HepG2 (cell line): ENCODE measurements around the gene IRF5. TPM values are rescaled to one million over a fixed set of nuclear protein-coding genes. Genes with fewer than 3 reads are reported as not detected.

Source experiments
- ATAC-seq: fragments of 200-7000 bp; cut with Tn5 transposase; 3 replicates; pipeline ENCODE4 v1.9.1; 2020; ENCODE audit warnings: mild to moderate bottlenecking, moderate library complexity
- BruUV-seq: library from RNA; stranded (reverse); fragments of 400-500 nt; replicated peaks from 2 replicates; lab custom pipeline; 2021; lab: Mats Ljungman, UMichigan
- CTCF ChIA-PET: fragments of 300-600 bp; formaldehyde crosslinking; extraction: SDS; loops from one replicate; lab custom pipeline; 2021; ENCODE audit warnings: low total read pairs, inconsistent platforms, low intra/inter-chr PET ratio; lab: Yijun Ruan, JAX
- POLR2A ChIA-PET: fragments of 350-600 bp; sonication (Branson Sonifier 250); formaldehyde crosslinking; loops from one replicate; lab custom pipeline; 2020; ENCODE audit warnings: antibody characterized with exemption, inconsistent platforms; lab: Yijun Ruan, JAX
- DNase-seq: peaks from one replicate; pipeline ENCODE4 v3.0.0-alpha.2; 2015; ENCODE audit warnings: low spot score
- FAIRE-seq: peaks from 3 replicates; lab custom pipeline; 2011; peaks lifted over from hg19 to GRCh38; lab: Jason Lieb, UNC
- H2AFZ ChIP-seq: one replicate; pipeline ENCODE4 v1.6.1; 2011; ENCODE audit warnings: low read length, inconsistent platforms
- H3K27ac ChIP-seq: fragments of 300-600 bp; 3 replicates; pipeline ENCODE4 v1.8.0; 2011; ENCODE audit warnings: mixed run types, mild to moderate bottlenecking, mixed read lengths, low read length, inconsistent platforms; ENCODE audit not compliant: insufficient read depth; ENCODE audit errors: extremely low read length
- H3K27me3 ChIP-seq, 2 experiments: fragments of 200-600 bp in 1 of 2; 2 replicates in 1 of 2; 3 replicates in 1 of 2; pipeline versions ENCODE4 v1.6.0 to v1.8.0; 2011; ENCODE audit warnings: low read length in 2 of 2, mild to moderate bottlenecking in 2 of 2, moderate library complexity in 2 of 2, inconsistent platforms in 1 of 2; ENCODE audit not compliant: insufficient read depth in 2 of 2, control insufficient read depth in 1 of 2
- H3K36me3 ChIP-seq, 2 experiments: fragments of 200-600 bp in 1 of 2; replicated peaks in 1 of 2; 2 replicates in 1 of 2; 3 replicates in 1 of 2; pipeline versions ENCODE4 v1.5.1 to v1.8.0; 2011; ENCODE audit warnings: low read length in 2 of 2, inconsistent platforms in 1 of 2; ENCODE audit not compliant: insufficient read depth in 2 of 2, control insufficient read depth in 1 of 2
- H3K4me1 ChIP-seq: 2 replicates; pipeline ENCODE4 v1.5.1; 2012; ENCODE audit warnings: low read length, inconsistent platforms; ENCODE audit not compliant: insufficient read depth
- H3K4me2 ChIP-seq: 2 replicates; pipeline ENCODE4 v1.6.0; 2011; ENCODE audit warnings: low read depth, low read length, inconsistent platforms
- H3K4me3 ChIP-seq, 3 experiments: fragments of 200-600 bp in 1 of 3; sonication (generic), shearing (Covaris generic) in 1 of 3; replicated peaks in 1 of 3; 2 replicates each; pipeline ENCODE4 v1.5.1; 2011 to 2016; ENCODE audit warnings: low read length in 3 of 3, inconsistent platforms in 2 of 3, low read depth in 2 of 3, mild to moderate bottlenecking in 2 of 3, control low read depth in 1 of 3, mixed read lengths in 1 of 3; ENCODE audit not compliant: insufficient read depth in 1 of 3
- H3K79me2 ChIP-seq: one replicate; pipeline ENCODE4 v1.6.1; 2011; ENCODE audit warnings: low read length, inconsistent platforms; ENCODE audit not compliant: insufficient read depth
- H3K9ac ChIP-seq: 2 replicates; pipeline ENCODE4 v1.6.0; 2011; ENCODE audit warnings: mild to moderate bottlenecking, low read depth, low read length, inconsistent platforms; ENCODE audit not compliant: insufficient read depth
- H3K9me3 ChIP-seq: 2 replicates; pipeline ENCODE4 v1.5.1; 2012; ENCODE audit warnings: mild to moderate bottlenecking, low read length
- H4K20me1 ChIP-seq: 2 replicates; pipeline ENCODE4 v1.6.0; 2011; ENCODE audit warnings: inconsistent platforms, mild to moderate bottlenecking, low read length, moderate library complexity; ENCODE audit not compliant: insufficient read depth
- AKNA ChIP-seq: sonication (generic); formaldehyde crosslinking; IDR thresholded peaks from 2 replicates; pipeline ENCODE4 v1.4.0; 2020; ENCODE audit warnings: missing genetic modification reagents, borderline replicate concordance
- FLYWCH1 ChIP-seq: sonication (generic); formaldehyde crosslinking; IDR thresholded peaks from 2 replicates; pipeline ENCODE4 v1.8.1; 2023; ENCODE audit warnings: mild to moderate bottlenecking, missing genetic modification reagents
- NPAS2 ChIP-seq: sonication (generic); formaldehyde crosslinking; IDR thresholded peaks from 2 replicates; pipeline ENCODE4 v1.8.0; 2022; ENCODE audit warnings: mild to moderate bottlenecking, missing genetic modification reagents, borderline replicate concordance
- PCBP2 ChIP-seq: fragments of 200-400 bp; formaldehyde crosslinking; optimal IDR thresholded peaks from 2 replicates; pipeline ENCODE3; 2018; ENCODE audit warnings: low read length, low read depth; ENCODE audit not compliant: poor library complexity, severe bottlenecking
- RBFOX2 ChIP-seq: fragments of 200-400 bp; formaldehyde crosslinking; IDR thresholded peaks from 2 replicates; pipeline ENCODE4 v1.6.1; 2017; ENCODE audit warnings: low read depth, mild to moderate bottlenecking, low read length
- TARDBP ChIP-seq: sonication (generic); formaldehyde crosslinking; IDR thresholded peaks from 2 replicates; pipeline ENCODE4 v1.8.0; 2022; ENCODE audit warnings: mild to moderate bottlenecking, missing genetic modification reagents
- TOPORS ChIP-seq: sonication (generic); formaldehyde crosslinking; IDR thresholded peaks from 2 replicates; pipeline ENCODE4 v1.8.0; 2023; ENCODE audit warnings: mild to moderate bottlenecking, missing genetic modification reagents
- ZBTB1 ChIP-seq: sonication (generic); formaldehyde crosslinking; IDR thresholded peaks from 2 replicates; pipeline ENCODE4 v1.4.0; 2020; ENCODE audit warnings: missing genetic modification reagents, borderline replicate concordance
- ZNF101 ChIP-seq: sonication (generic); formaldehyde crosslinking; IDR thresholded peaks from 2 replicates; pipeline ENCODE4 v1.4.0; 2020; ENCODE audit warnings: mild to moderate bottlenecking, low read depth, missing genetic modification reagents, borderline replicate concordance
- ZNF280B ChIP-seq: sonication (generic); formaldehyde crosslinking; IDR thresholded peaks from 2 replicates; pipeline ENCODE4 v1.5.0; 2020; ENCODE audit warnings: missing genetic modification reagents, mild to moderate bottlenecking, borderline replicate concordance
- ZNF451 ChIP-seq: sonication (generic); formaldehyde crosslinking; IDR thresholded peaks from 2 replicates; pipeline ENCODE4 v1.5.0; 2020; ENCODE audit warnings: mild to moderate bottlenecking, missing genetic modification reagents
- ZNF7 ChIP-seq: IDR thresholded peaks from 2 replicates; pipeline ENCODE4 v1.6.1; 2016; ENCODE audit warnings: missing biosample characterization, missing genetic modification reagents
- ZNF709 ChIP-seq: sonication (generic); formaldehyde crosslinking; IDR thresholded peaks from 2 replicates; pipeline ENCODE4 v1.5.0; 2020; ENCODE audit warnings: mild to moderate bottlenecking, missing genetic modification reagents
- WGBS: methylation state at CpG from one replicate; pipeline ENCODE4 v1.1.6; 2017; ENCODE audit warnings: low lambda C conversion rate; 5-methylcytosine and 5-hydroxymethylcytosine counted together
- in situ Hi-C: cut with HindIII; loops from 2 replicates; pipeline ENCODE4 v1.10.0; 2017; ENCODE audit warnings: low pct_unique_long_range_greater_than_20kb; ENCODE audit not compliant: extremely low pct_ligation_motif_present
- intact Hi-C: fragments of 100-400 bp; cut with micrococcal nuclease; formaldehyde crosslinking; loops from one replicate; pipeline ENCODE4 v1.10.0; 2022; ENCODE audit not compliant: unreplicated experiment
- polyA plus RNA-seq, 8 experiments: library from polyadenylated mRNA; depleted of rRNA in 3 of 8; stranded (reverse) in 7 of 8; unstranded in 1 of 8; fragments of >200 nt; fragmentation: Illumina TruSeq in 4 of 8; extraction: Trizol in 4 of 8; gene quantifications; 2 replicates each; pipeline versions ENCODE4 v1.2.1 to v1.2.3, GENCODE V29; 2011 to 2016; ENCODE audit warnings: low read depth in 4 of 8, missing spikeins in 1 of 8, mixed read lengths in 1 of 8; ENCODE audit not compliant: insufficient read depth in 1 of 8
- total RNA-seq, 5 experiments: library from RNA; depleted of rRNA; stranded (reverse); fragments of >200 nt; fragmentation: Illumina TruSeq; extraction: Trizol; gene quantifications; 2 replicates each; pipeline ENCODE4 v1.2.3, GENCODE V29; 2016; ENCODE audit warnings: low read depth in 1 of 5

Gene IRF5
- total and polyA plus RNA-seq, 2 of the 13 experiments (the other 11 are each of a cell fraction or from before 2014, with no cell fraction given) = 2.0 to 2.9 TPM

- ATAC-seq (no peak), FAIRE-seq (no peak), DNase-seq (no peak)
- Histone ChIP-seq H4K20me1 (no peaks in the 10 kb centered on the region), H2AFZ (no peak overlapping the region), H3K27me3 (0 out of 5 replicates have a peak, but pooled peaks cover 0 to 5% of the 10 kb centered on the region in 2 experiments), H3K36me3 (no peaks in the 10 kb centered on the region), H3K9me3 (peaks cover 8% of the 10 kb centered on the region), H3K27ac (no peak overlapping the region), H3K4me2 (no peak overlapping the region), H3K4me3 (no peak overlapping the region), H3K9ac (no peak overlapping the region), H3K4me1 (no peaks in the 10 kb centered on the region), H3K79me2 (no peaks in the 10 kb centered on the region)
- POLR2A ChIA-PET = no interaction called here
- BruUV-seq = no TSS peak
- intact Hi-C loops = no loop called here
- CTCF ChIA-PET = no interaction called here
- in situ Hi-C loops = loop anchor here (25.0 kb wide), 1 partner anchor 462 kb away; no protein-coding TSS in a partner anchor
- TF ChIP-seq TOPORS (CRISPR knock-in tag) = peak; percentile 57; the same call in 1 of the 2 replicates
- no peak for TF ChIP-seq AKNA
Observed at GRCh38 chr7:128899392-128899791, 38.3 kb upstream of the IRF5 start.

DNA sequence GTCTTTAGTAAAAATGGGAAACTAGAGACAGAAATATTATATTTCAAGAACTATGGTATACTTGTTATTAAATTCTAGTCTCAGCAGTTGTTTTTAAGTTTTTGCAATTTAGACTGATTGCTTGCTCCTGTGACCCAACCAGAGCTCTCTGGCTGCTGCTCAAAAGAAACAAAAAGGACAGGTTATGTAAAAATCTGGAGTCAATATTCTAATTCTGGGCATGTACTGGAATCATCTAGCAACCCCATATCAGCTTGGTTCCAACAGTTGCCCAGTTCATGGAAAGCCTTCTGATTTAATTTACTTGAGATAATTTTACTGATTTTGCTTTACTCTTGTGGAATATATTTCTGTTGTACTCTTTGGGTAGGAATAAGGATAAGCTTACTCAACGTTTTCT, 37.5 kb upstream of the IRF5 start:
- 0% methylated on average over 1 of the region's 1 CpG for WGBS
- TF ChIP-seq ZNF101 (CRISPR knock-in tag) = no peak
- TF ChIP-seq ZNF280B (CRISPR knock-in tag) = no peak
- TF ChIP-seq ZNF709 (CRISPR knock-in tag) = no peak
- no peak for TF ChIP-seq FLYWCH1 (CRISPR knock-in tag)
- TF ChIP-seq ZNF7 (CRISPR knock-in tag) = no peak
- no peak for TF ChIP-seq RBFOX2
- TF ChIP-seq PCBP2 = no peak
- no peak for TF ChIP-seq ZNF451 (CRISPR knock-in tag)
- no peak for TF ChIP-seq TARDBP
- TF ChIP-seq ZBTB1 (CRISPR knock-in tag) = no peak
- TF ChIP-seq NPAS2 (CRISPR knock-in tag) = no peak

More for the DNA sequence above, 37.5 kb upstream of the IRF5 start:
- Histone ChIP-seq H3K27me3 (0 out of 5 replicates have a peak, but pooled peaks cover 0 to 5% of the 10 kb centered on the region in 2 experiments), H4K20me1 (no peaks in the 10 kb centered on the region), H3K36me3 (no peaks in the 10 kb centered on the region), H3K79me2 (no peaks in the 10 kb centered on the region), H3K9me3 (peaks cover 8% of the 10 kb centered on the region), H3K4me3 (no peak overlapping the region), H3K27ac (no peak overlapping the region), H2AFZ (no peak overlapping the region), H3K4me2 (no peak overlapping the region), H3K9ac (no peak overlapping the region), H3K4me1 (no peaks in the 10 kb centered on the region)
- intact Hi-C loops = no loop called here
- FAIRE-seq = no peak
- no peak for DNase-seq
- POLR2A ChIA-PET = no interaction called here
- CTCF ChIA-PET = no interaction called here
- no TSS peak for BruUV-seq
- in situ Hi-C loops = no loop called here
- no peak for ATAC-seq
